HG03064 (cell line): Measurements from ENCODE around the gene PFDN1.

Experiments
- ATAC-seq: cut with Tn5 transposase; IDR thresholded peaks from one replicate; pipeline ENCODE4 v1.9.1; 2021; ENCODE audit warnings: low read depth; ENCODE audit not compliant: unreplicated experiment

PFDN1 gene

DNA sequence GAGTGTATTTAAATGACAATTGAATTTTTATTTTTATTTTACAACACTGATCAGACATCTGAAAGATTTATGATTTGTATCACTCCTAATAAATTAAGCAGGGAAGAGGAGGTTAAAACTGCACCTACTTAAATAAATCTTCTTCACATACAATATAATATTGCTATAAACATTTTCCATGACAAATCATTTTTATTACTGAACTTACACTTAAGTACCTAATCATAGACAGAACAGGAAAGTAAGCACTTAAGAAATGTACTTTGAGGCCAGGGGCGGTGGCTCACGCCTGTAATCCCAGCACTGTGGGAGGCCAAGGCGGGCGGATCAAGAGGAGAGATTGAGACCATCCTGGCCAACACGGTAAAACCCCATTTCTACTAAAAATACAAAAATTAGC is 3.8 kb downstream of the PFDN1 start:
- ATAC-seq: no peak

DNA sequence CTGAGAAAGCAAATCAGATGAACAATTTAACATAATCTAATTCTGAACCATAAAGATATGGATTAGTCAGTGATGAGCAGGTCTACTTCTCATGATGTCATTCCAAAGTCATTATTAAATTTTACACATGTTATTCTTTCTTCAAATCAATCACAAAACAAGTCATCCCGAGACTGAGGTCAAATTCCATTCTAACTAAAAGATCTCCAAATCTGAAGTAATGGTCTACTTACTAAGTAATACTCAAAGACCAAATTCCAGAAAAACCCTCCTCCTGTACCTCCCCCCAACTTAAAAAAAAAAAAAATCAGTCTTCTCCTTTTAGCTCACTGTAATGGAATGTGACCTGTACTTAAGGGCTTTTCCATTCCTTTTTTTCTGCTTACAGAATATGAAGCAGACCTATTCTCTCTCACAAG is 4.7 kb downstream of the PFDN1 start:
- ATAC-seq: no peak

DNA sequence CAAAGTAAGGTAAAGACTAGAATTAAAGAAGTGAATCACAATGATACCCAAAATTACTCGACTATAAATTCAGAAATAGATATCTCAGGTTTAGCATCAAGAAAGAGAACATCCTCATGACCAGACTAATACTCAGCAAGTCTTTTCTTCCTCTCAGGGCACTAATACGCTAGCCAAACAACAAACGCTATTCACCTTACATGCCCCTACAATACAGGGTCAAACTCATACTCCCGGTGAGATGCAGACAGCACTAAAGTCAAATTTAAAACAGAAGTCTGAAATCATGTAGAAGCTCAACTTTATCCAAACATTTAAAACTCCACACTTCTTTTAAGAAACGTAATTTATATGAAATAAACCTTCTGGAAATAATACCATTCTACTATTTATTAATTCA is 5.6 kb downstream of the PFDN1 start:
- no peak for ATAC-seq

DNA sequence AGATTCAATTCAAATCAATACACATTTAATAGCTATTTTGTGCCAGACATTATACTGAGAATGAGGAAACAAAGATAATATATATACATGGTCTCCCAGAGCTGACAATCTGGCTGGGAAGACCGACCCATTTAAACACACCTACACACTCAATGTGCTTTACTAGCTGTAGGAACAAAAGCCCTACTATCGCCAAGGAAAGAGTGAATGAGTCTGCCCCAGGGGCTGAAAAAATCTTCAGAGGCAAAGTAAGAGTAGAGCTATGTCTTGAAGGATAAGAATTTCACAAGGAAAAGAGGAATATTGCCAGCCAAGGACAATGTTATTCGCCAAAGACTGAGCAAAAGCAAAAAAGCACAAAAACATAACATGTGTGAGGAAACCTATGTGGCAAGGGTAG is 6.6 kb downstream of the PFDN1 start:
- ATAC-seq: no peak

DNA sequence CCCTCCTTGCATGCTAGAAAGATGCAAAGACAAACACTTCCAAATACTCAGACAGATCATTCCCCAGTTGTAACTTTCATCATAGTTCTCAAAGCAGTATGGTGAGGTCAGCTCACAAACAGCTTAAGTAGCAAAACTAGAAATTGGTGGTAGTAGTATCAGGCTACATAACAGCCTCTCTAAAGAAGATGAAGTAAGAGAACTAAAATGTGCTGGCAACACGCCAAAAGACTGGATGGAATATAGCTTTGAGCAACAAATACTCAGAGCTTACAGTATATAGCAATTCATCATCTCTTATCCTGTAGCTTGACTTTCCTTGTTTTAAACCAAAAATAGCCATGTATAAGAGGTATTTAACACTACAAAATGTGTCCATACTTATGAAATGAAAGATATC is 7.5 kb downstream of the PFDN1 start:
- no peak for ATAC-seq

- ATAC-seq: no peak
These were observed 8.1 kb downstream of the PFDN1 start for GRCh38 chr5:140294753-140295152.

- ATAC-seq: no peak
These were observed 9.1 kb downstream of the PFDN1 start for GRCh38 chr5:140293849-140294100.

GRCh38 chr5:140293091-140293848 is 9.6 kb downstream of the PFDN1 start:
- no peak for ATAC-seq

DNA sequence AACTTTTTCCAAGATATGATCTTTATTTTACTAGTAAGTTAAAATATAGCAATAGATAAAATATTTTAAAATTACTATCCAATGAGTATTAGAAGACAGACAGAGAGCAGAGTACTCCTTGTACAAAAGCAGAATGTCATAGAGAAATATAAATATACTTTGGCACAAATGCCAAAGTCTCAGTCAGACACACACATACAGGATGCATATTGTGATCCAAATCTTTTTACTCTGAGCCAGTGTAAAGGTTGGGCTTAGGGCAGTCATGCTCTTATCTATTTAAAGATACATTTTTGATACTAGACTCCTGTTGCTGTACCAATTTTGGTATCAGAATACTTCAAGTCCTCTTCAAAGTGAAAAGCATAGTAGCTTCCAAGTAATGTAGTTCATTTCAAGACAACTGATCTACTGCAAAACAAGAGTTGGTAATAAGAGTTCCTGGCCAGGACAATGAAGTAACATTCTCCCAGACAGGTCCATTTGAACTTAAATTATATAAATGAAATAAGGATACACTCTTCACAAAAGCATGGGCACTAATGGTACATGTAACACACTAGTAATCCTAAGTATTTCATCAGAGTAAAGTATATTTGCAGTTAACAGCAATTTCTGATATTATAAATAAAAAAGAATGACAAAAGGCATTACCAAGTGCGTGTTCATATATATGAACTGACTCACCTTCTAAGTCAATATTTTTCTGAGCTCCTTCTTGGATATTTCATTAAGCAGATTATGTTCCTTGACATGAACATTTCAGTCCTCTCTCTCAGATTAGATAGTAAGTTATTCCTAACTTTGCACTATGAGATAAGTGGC is 10.5 kb downstream of the PFDN1 start:
- no peak for ATAC-seq

- no peak for ATAC-seq
These were observed 14.9 kb downstream of the PFDN1 start for GRCh38 chr5:140287801-140288521.

GRCh38 chr5:140286424-140286823 is 16.5 kb downstream of the PFDN1 start:
- ATAC-seq: no peak

- ATAC-seq: no peak
These were observed 18.9 kb downstream of the PFDN1 start for GRCh38 chr5:140284013-140284412.

DNA sequence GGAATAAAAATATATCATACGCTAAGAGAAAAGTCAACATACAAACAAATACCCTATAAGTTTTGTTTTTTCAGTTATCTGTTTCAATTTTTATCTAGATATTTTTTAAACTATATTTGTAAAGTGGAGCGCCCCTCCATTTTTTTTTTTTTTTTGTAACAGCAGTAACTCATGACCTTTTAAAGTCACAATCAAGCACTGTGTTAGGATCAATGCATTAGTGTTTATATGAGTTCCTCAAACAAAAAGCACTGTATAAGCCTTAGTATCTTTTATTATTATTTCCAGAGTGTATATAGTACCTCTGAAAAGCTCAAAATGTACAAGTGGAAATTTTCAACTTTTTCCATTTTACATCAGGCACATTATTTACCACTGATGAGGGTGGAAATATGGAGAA is 20.6 kb downstream of the PFDN1 start:
- no peak for ATAC-seq

DNA sequence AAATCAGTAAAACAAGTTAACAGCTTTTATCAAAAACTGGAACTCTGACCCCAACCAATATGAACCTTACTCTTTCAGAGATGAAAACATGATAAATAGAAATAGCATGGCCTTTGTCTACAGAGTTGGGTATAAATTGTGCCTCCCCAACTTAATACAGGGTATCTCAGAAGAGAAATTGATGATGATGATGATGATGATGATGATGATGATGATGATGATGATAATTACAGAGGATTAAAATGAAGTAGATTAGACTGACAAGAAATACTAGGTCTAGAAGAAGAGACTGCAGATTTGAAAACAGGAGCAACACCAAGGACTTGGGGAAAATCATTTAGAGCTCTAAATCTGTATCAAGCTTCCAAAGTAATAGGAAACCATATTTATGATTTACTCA is 27.1 kb downstream of the PFDN1 start:
- ATAC-seq: no peak

- ATAC-seq: no peak
These were observed 29.5 kb downstream of the PFDN1 start for GRCh38 chr5:140273401-140273877.

DNA sequence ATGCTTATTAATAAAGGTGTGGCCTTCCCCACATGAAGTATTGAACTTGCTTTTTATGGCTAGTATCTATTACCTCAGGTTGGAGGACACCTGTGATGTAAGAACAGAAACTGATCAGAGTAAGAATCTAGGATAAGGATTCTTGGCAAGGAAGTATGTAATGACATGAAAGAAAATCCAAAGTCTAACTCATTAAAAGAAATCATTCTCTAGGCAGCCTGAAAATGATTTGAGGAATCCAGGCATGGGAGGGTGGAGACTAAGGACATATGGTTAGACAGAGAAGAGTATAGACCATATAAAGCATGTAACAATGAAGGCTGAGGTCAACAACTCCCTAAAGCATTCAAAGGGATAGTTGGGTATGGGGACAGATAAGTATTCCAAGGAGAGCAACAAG is 32.9 kb downstream of the PFDN1 start:
- ATAC-seq: no peak

GRCh38 chr5:140267559-140268018 is 35.3 kb downstream of the PFDN1 start:
- no peak for ATAC-seq

GRCh38 chr5:140267201-140267540 is 35.7 kb downstream of the PFDN1 start:
- ATAC-seq: no peak

DNA sequence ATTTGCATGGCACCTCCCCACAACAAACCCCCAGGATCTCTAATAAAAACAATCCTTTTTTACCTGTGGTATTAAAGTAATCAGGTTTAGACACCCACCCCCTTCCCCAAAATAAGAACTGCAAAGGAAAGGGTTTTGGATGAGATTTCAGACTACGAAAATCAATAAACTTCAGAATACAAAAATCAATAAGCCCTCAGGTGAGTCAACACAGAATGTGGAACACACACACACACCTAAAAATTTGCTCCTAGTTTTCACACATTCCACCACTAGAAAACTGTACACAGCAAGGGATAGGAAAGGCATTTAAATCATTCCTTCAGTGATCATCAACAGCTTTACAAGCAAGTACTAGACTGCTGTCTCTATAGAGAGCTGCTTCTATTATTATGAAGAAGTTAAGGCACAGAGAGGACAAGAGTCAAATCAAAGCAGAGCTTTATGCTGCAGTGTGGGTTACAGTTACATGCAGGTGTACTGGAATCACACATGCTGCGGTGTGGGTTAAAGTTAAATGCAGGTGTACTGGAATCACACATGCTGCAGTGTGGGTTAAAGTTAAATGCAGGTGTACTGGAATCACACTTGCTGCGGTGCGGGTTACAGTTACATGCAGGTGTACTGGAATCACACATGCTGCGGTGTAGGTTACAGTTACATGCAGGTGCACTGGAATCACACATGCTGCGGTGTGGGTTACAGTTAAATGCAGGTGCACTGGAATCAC is 36.3 kb downstream of the PFDN1 start:
- ATAC-seq: no peak

DNA sequence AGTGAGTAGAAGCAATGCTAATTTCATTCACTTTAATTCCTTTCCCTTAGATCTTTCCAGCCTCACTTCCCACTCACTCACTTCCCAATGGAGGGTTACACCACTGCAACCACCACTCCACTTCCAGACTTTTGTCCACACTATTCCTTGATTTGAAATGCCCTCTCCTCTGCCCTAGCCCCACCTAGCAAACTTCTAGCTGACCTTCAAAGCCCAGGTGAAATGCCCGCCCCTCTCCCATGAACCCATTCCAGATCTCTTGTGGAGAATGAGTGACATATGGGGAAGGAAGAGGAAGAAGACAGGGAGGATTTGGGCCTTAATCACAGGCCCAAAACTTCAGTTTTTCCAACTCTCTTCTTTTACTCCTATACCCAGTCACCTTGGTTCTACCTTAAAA is 37.1 kb downstream of the PFDN1 start:
- no peak for ATAC-seq

DNA sequence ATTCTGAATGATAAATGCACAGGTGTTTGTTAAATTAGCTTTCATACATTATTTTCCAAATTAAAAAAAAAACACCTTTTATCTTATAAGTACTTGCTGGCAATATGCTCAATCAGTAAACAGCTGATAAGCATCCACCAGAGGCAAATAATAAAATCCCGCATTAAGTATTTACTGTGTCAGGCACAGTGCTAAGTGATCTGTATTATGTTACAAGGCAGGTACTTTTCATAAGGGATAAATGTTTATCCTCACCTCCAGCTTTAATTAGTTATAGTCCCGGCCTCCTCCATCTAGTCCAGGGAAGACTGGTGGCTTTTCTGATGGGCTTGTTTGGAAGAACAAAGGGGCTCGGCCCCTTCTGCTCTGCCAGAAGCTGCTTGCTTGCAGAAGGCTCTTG is 40.1 kb downstream of the PFDN1 start:
- ATAC-seq: no peak
